ENCODE data around the gene AUTS2.

The AUTS2 gene

DNA sequence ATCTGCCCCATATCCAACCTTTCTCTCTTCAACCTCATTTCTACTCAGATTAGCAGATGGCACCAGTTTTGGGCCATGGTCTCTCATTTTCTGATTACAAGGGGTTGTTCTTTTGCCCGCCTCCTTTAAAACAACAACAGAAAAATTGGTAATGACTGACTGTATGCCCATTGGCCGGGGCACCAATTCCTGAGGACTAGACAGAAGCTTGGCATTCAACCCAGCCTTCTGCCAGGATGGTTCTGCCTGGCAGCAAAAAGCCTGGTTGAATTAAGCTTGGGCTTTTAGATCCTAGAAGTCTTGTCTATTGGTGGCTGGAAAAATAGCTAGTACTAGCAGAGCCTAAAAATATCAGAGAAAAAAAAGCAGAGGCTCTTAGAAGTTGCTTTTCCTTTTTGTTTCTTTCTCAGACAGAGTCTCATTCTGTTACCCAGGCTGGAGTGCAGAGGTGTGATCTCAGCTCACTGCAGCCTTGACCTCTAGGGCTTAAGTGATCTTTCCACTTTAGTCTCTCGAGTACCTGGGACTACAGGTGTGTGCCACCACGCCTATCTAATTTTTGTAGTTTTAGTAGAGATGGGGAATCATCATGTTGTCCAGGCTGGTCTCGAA lies 402.6 kb downstream of the AUTS2 start:
- Mint-ChIP-seq H3K4me3 (no peak overlapping the region), H3K9me3 (no peaks in the 10 kb centered on the region), H3K36me3 (ENCODE audit: low read depth) (no peaks in the 10 kb centered on the region), H3K4me1 (ENCODE audit: low read depth) (peaks cover 5% of the 10 kb centered on the region), H3K27me3 (peaks cover 3% of the 10 kb centered on the region), H3K27ac (no peak overlapping the region)
- no peak for DNase-seq

DNA sequence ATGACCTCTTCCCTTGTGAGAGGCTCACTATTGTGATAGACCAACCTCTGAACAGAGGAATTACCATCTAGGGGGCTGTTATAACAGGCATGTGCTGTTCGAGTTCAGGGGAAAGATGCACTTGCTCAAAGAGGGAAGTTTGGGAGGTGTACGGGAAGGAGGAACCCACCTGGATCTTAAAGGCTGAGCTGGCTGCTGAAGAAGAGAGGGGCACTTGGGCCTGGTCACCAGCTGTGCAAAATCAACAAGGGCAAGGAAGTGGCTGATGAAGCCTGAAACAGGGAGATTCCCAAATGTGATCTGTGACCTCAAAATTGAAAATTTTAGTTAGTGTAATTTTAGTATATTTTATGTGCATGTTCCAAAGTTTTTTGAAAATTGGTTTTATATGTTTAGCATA lies 407.2 kb downstream of the AUTS2 start:
- H3K4me1 Mint-ChIP-seq (ENCODE audit: low read depth) = peaks cover 15% of the 10 kb centered on the region
- DNase-seq = no peak
- H3K27me3 Mint-ChIP-seq = peaks cover 6% of the 10 kb centered on the region
- no peak overlapping the region for H3K4me3 Mint-ChIP-seq
- no peaks in the 10 kb centered on the region for H3K9me3 Mint-ChIP-seq
- no peak overlapping the region for H3K27ac Mint-ChIP-seq
- H3K36me3 Mint-ChIP-seq (ENCODE audit: low read depth) = no peaks in the 10 kb centered on the region

DNA sequence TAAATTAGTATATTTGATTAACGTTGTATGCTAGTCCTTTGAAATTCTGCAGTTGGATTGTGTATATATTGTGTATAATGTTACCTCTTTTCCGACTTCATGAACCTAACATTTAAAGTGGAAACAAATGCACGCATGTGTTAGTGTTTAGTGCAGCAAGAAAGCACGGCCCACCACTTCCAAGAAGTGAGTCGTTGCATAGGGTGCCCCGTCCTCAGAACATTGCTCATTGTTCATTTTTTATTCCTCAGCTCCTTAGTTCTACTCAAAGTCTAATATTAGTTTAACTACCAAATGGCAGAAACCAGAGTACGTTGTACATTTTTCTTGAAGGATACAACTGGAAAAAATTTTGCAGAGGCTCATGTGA lies 407.6 kb downstream of the AUTS2 start:
- no peaks in the 10 kb centered on the region for H3K9me3 Mint-ChIP-seq
- H3K4me1 Mint-ChIP-seq (ENCODE audit: low read depth) = peaks cover 15% of the 10 kb centered on the region
- H3K4me3 Mint-ChIP-seq = no peak overlapping the region
- peaks cover 6% of the 10 kb centered on the region for H3K27me3 Mint-ChIP-seq
- no peak for DNase-seq
- no peak overlapping the region for H3K27ac Mint-ChIP-seq
- no peaks in the 10 kb centered on the region for H3K36me3 Mint-ChIP-seq (ENCODE audit: low read depth)

DNA sequence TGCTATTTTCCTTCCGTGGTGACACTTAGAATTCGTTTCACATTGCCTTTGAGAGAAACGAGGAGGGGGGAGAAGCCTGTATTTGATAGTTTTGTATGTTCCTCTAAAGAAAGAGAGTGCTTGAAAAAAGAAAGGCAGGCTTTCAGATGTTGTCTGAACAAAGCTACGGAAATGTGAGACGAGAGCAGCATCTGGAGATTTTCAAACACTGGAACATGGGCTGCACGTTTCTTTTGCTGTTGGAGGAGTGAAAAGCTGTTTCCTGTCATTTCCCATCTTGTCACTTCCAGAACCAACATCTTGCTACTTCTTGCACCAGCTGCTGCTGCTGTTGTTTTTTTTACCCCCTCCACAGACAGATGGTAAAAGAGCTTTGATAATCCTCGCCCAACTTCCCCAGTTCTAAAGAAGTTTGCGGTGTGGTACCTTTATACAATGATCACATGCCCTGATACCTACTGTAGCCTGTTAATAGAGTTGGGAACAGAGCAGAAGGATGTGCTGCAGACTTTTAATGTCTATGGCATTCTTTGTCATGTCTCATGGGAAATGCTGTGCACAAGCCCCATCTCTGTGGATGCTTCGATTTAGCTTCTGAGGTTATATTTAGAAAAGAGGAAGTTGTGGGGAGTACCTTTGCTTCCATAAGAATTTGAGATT lies 408.1 kb downstream of the AUTS2 start:
- Mint-ChIP-seq H3K9me3 (no peaks in the 10 kb centered on the region), H3K27me3 (peaks cover 6% of the 10 kb centered on the region), H3K36me3 (ENCODE audit: low read depth) (no peaks in the 10 kb centered on the region), H3K27ac (no peak overlapping the region), H3K4me3 (no peak overlapping the region), H3K4me1 (ENCODE audit: low read depth) (peaks cover 15% of the 10 kb centered on the region)
- no peak for DNase-seq

DNA sequence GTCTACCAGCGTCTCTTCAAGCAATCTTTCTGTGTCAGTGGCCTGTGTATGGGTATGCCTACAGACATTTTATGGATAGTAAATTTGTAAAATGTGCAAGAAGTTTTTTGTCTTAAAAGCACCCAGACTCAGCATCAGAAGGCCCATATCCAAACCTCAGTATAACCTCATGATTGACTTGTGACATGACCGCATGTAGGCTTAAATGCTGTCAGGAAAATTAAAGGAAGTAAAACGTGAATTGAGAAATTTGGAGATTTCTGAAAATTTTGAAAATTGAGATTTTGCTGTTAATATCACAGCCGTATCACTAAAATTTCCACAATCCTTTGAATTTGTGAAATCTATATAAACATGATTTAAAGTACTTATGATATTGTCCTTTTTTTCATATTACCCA lies 410.2 kb downstream of the AUTS2 start:
- no peak for DNase-seq
- peaks cover 6% of the 10 kb centered on the region for H3K27me3 Mint-ChIP-seq
- no peaks in the 10 kb centered on the region for H3K36me3 Mint-ChIP-seq (ENCODE audit: low read depth)
- no peaks in the 10 kb centered on the region for H3K9me3 Mint-ChIP-seq
- no peak overlapping the region for H3K4me3 Mint-ChIP-seq
- peaks cover 15% of the 10 kb centered on the region for H3K4me1 Mint-ChIP-seq (ENCODE audit: low read depth)
- no peak overlapping the region for H3K27ac Mint-ChIP-seq

DNA sequence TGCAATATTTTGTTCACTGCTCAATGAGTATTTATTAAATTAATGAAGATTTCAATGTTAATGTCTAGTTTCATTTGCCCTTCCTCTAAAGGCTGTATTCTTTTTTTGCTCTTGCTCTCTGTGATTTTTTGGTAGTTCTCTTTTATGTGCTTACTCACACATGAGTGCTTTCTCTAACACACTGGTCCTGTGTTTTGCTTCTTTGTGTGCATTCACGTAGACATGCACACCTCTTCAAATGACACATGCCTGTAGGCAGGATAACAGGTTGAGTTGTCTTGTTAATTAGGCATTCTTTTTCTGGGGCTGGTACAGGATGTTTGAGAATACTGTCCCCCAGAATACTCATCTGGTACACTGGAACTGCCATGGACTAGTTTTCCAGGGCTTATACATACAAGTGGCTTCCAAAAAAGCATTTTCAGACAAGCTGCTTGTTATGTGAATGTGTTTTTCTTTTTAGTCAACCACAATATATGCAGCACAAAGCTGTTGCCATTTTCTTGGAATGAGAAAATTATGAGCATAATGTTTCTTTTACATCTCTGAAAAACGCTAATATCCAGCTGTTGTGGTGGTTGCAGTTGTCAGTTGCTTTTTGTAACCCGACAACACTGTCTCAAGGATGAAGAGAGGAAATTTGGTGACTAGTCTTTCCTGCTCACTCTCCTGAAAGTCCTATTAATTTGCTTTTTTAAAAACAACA lies 416.4 kb downstream of the AUTS2 start:
- H3K4me3 Mint-ChIP-seq = no peak overlapping the region
- DNase-seq = no peak
- no peaks in the 10 kb centered on the region for H3K4me1 Mint-ChIP-seq (ENCODE audit: low read depth)
- no peaks in the 10 kb centered on the region for H3K9me3 Mint-ChIP-seq
- H3K27me3 Mint-ChIP-seq = peaks cover 3% of the 10 kb centered on the region
- H3K36me3 Mint-ChIP-seq (ENCODE audit: low read depth) = no peaks in the 10 kb centered on the region
- no peak overlapping the region for H3K27ac Mint-ChIP-seq

DNA sequence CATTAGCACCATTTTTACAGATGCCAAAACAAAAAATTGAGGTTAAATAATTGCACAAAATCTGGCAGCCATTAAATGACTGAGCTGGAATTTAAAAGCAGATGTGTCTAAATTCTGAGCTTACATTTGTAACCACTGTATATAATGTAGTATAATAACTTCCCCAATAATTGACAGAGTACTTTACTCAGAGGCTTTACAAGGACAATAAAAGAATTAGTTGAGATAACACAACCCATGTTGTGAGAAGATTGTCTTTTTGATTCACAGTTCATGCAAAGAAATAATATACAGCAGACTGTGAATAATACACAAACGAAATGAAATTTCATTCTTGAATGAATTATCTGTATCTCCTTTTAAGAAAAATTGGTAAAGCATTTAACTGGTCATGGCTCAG lies 417.1 kb downstream of the AUTS2 start:
- Mint-ChIP-seq H3K27ac (no peak overlapping the region), H3K4me3 (no peak overlapping the region), H3K9me3 (no peaks in the 10 kb centered on the region), H3K36me3 (ENCODE audit: low read depth) (no peaks in the 10 kb centered on the region), H3K4me1 (ENCODE audit: low read depth) (no peaks in the 10 kb centered on the region), H3K27me3 (peaks cover 3% of the 10 kb centered on the region)
- no peak for DNase-seq

DNA sequence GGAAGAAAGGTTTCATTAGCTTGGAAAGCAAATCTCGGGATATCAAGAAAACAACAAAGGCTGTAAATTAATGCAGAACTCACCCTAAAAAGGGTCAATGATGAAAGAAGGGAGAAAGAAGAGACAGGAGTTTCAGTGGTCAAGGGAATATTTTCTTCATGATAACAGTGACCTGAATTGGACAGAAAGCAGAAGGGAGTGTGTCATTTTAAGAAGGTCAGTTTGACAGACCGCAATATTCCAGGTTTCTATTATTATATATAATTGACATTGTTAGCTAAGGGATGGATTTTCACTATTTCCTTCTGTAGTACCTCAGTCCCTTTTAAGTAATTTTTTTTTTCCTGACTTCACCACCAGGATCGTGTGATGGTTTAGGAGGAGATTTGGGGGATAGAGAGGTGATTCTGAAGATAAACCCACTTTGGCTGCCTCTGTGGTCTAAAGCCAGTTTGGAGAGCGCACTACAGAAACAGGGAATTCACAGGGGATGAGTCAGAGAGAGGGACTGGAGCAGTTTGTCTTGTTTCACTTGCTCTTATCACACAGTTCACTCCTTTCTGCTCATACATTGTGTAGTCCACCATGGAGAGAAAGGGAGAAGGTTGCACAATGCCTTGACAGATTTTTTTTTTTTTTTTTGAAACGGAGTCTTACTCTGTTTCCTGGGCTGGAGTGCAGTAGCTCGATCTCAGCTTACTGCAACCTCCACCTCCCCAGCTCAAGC lies 417.9 kb downstream of the AUTS2 start:
- Mint-ChIP-seq H3K9me3 (no peaks in the 10 kb centered on the region), H3K27ac (no peak overlapping the region), H3K4me3 (no peak overlapping the region), H3K4me1 (ENCODE audit: low read depth) (no peaks in the 10 kb centered on the region), H3K36me3 (ENCODE audit: low read depth) (no peaks in the 10 kb centered on the region), H3K27me3 (peaks cover 3% of the 10 kb centered on the region)
- DNase-seq = no peak

DNA sequence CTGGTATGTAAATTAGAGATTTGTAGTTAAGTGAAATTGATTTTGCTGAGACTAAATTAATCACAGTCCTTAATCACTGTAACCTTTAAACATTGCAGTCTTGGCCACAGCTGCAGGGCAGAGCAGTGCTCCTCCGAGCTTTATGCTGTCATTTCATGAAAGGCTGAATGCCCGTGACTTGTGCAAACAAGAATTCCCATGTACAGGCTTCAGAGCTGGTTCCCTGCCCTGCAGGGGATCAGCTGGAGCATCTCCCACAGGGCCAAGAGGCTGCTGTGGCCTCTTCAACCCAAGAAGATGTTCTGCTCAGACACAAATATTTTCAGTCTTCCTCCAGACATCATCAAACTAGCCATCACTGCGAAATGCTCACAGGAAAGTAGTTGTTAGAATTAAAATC lies 419.1 kb downstream of the AUTS2 start:
- no peaks in the 10 kb centered on the region for H3K36me3 Mint-ChIP-seq (ENCODE audit: low read depth)
- no peaks in the 10 kb centered on the region for H3K4me1 Mint-ChIP-seq (ENCODE audit: low read depth)
- no peak overlapping the region for H3K4me3 Mint-ChIP-seq
- no peaks in the 10 kb centered on the region for H3K9me3 Mint-ChIP-seq
- H3K27me3 Mint-ChIP-seq = peaks cover 3% of the 10 kb centered on the region
- no peak for DNase-seq
- no peak overlapping the region for H3K27ac Mint-ChIP-seq

DNA sequence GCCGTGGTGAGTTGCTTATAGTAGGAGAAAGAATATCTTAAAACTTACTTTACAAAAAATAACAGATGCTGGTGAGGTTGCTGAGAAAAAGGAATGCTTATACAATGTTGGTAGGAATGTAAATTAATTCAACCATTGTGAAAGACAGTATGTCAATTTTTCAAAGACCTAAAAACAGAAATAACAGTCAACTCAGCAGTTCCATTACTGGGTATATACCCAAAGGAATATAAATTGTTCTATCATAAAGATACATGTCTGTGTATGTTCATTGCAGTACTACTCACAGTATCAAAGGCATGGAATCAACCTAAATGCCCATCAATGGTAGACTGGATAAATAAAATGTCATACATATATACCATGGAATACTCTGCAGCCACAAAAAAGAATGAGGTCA lies 420.4 kb downstream of the AUTS2 start:
- no peaks in the 10 kb centered on the region for H3K9me3 Mint-ChIP-seq
- H3K27ac Mint-ChIP-seq = no peak overlapping the region
- no peak for DNase-seq
- no peaks in the 10 kb centered on the region for H3K4me1 Mint-ChIP-seq (ENCODE audit: low read depth)
- no peak overlapping the region for H3K4me3 Mint-ChIP-seq
- no peaks in the 10 kb centered on the region for H3K36me3 Mint-ChIP-seq (ENCODE audit: low read depth)
- peaks cover 3% of the 10 kb centered on the region for H3K27me3 Mint-ChIP-seq

DNA sequence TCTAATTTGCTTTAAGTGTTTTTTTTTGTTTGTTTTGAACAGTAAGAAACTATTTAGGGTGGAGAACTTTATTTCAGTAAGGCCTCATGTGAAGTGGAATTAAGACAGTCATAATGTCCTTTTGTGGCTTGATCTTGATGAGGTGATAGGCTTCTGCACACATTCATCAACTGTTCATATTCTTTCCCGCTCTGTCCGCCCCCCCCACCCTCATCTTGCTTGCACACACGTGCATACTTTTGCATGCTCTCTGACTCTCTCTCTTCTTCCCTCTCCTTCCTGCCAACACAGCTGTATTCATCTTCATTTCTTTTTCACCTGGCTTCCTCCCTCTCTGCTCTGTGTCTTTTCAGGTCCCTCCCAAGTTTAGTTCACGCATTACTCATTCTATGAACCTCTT lies 429.6 kb downstream of the AUTS2 start:
- Mint-ChIP-seq H3K36me3 (ENCODE audit: low read depth) (no peaks in the 10 kb centered on the region), H3K4me3 (no peak overlapping the region), H3K27ac (no peak overlapping the region), H3K27me3 (no peaks in the 10 kb centered on the region), H3K9me3 (no peaks in the 10 kb centered on the region), H3K4me1 (ENCODE audit: low read depth) (no peaks in the 10 kb centered on the region)
- DNase-seq = no peak

DNA sequence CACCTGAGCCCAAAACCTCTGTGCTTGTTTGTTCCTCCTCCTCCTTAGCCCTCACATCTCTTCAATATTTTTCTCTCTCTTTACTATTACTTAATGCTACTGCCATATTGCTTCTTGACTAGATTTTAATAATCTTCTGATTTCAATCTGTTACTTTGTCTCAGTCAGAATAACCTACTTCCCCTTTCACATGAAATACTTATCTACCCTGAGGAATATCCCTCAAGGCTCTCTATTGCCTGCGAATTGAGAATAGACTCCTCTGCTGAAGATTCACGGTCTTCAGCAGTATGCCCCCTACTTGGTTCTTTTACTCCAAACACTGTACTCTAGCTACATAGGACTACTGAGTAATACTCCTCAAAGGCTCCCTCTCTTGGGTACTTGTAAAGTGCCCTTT lies 430.3 kb downstream of the AUTS2 start:
- no peak overlapping the region for H3K27ac Mint-ChIP-seq
- H3K27me3 Mint-ChIP-seq = no peaks in the 10 kb centered on the region

DNA sequence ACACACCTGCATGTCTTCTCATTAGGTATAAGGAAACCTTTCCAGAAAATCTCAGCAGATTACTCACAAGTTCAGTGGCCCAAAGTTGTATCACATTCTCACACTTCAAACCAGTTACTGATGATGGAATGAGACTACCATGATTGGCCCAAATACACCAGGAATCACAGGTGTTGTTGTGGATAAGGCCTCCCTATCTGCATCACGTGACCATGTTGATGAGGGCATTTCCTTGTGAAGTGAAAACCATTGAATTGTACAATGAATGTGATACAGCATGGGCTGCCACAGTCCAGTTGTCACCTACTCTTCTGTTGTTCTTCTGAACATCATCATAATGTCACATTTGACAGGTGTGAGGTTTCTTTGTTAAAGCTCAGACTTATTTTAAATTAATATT lies 431.7 kb downstream of the AUTS2 start:
- no peak overlapping the region for H3K4me3 Mint-ChIP-seq
- H3K9me3 Mint-ChIP-seq = no peaks in the 10 kb centered on the region
- no peak for DNase-seq
- no peaks in the 10 kb centered on the region for H3K4me1 Mint-ChIP-seq (ENCODE audit: low read depth)
- no peak overlapping the region for H3K27ac Mint-ChIP-seq
- H3K27me3 Mint-ChIP-seq = no peaks in the 10 kb centered on the region
- H3K36me3 Mint-ChIP-seq (ENCODE audit: low read depth) = no peaks in the 10 kb centered on the region

More for the DNA sequence above, 430.3 kb downstream of the AUTS2 start:
- Mint-ChIP-seq H3K4me3 (no peak overlapping the region), H3K9me3 (no peaks in the 10 kb centered on the region), H3K4me1 (ENCODE audit: low read depth) (no peaks in the 10 kb centered on the region), H3K36me3 (ENCODE audit: low read depth) (no peaks in the 10 kb centered on the region)
- DNase-seq = no peak

DNA sequence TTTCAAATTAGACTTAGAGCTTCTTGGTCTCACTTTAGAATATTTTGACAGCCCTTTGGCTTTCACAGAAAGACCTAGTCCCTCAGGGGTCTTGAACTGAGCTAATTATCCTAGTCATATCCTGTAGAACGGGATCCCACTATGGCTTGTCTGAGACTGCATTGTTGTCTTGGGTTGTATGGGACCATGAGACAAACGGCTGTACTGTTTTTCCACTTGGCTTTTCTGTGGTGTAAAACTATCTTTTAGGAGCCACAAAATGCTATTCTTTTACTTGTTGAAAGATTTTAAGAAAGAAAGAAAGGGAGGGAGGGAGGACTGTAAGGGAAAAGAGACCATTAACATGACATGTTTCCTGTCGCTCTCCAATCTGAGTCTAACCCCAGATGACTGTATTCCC lies 432.5 kb downstream of the AUTS2 start:
- no peak for DNase-seq
- Mint-ChIP-seq H3K36me3 (ENCODE audit: low read depth) (no peaks in the 10 kb centered on the region), H3K9me3 (no peaks in the 10 kb centered on the region), H3K4me3 (no peak overlapping the region), H3K27ac (no peak overlapping the region), H3K4me1 (ENCODE audit: low read depth) (no peaks in the 10 kb centered on the region), H3K27me3 (no peaks in the 10 kb centered on the region)

DNA sequence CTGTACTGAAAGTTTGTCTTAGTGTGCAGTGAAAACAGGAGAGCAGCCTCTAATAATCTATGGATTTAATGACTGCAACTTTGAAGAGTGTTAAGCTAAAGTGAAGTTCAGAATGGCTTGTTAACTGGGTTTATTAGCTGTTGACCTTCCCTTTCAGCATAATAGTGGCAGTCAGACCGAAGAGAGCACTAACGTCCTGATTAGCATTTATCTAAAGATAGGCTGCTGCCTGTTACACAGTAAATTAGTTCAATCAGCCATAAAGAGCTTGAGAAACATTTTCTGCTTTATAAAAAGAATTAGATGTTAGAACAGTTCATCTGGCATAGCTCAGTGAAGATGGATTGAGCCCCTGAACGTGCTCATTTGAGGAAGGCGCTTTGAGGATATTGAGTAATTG lies 433.0 kb downstream of the AUTS2 start:
- Mint-ChIP-seq H3K36me3 (ENCODE audit: low read depth) (no peaks in the 10 kb centered on the region), H3K4me1 (ENCODE audit: low read depth) (no peaks in the 10 kb centered on the region), H3K4me3 (no peak overlapping the region), H3K27ac (no peak overlapping the region), H3K27me3 (no peaks in the 10 kb centered on the region), H3K9me3 (no peaks in the 10 kb centered on the region)
- no peak for DNase-seq

Data from activated T-cell treated with anti-CD3 and anti-CD28 coated beads, Interleukin-2, amount 50 U/mL, for 24 hours (primary cell).